HL-60 (cell line): Measurements from ENCODE around the gene ITPRID2.

Experiments
- DNase-seq, 2 experiments: peaks; one replicate each; pipeline ENCODE4 v3.0.0-alpha.2; 2010 to 2020; ENCODE audit warnings: low read depth in 1 of 2, low spot score in 1 of 2
- H3K27ac ChIP-seq: fragments of 250-450 bp; sonication (Bioruptor Pico); replicated peaks from 2 replicates; pipeline ENCODE4 v1.5.1; 2020; ENCODE audit warnings: mild to moderate bottlenecking, moderate library complexity
- H3K27me3 ChIP-seq: fragments of 250-450 bp; sonication (Bioruptor Pico); 2 replicates; pipeline ENCODE4 v1.5.1; 2021; ENCODE audit warnings: mild to moderate bottlenecking, moderate library complexity; ENCODE audit not compliant: insufficient read depth, poor library complexity, severe bottlenecking
- H3K4me3 ChIP-seq: replicated peaks from 2 replicates; pipeline ENCODE4 v1.5.1; 2011; ENCODE audit warnings: mild to moderate bottlenecking, control low read depth, low read length; ENCODE audit not compliant: insufficient read depth
- GABPA ChIP-seq: IDR thresholded peaks from 2 replicates; pipeline ENCODE4 v1.6.1; 2012; ENCODE audit warnings: low read depth
- POLR2AphosphoS5 ChIP-seq: IDR thresholded peaks from 2 replicates; pipeline ENCODE4 v1.6.1; 2012; ENCODE audit warnings: low read depth
- SPI1 ChIP-seq: IDR thresholded peaks from 2 replicates; pipeline ENCODE4 v1.6.1; 2012; ENCODE audit warnings: low read depth, mild to moderate bottlenecking, borderline replicate concordance
- TF ChIP-seq, protein P1 (sequence below): IDR thresholded peaks from 2 replicates; pipeline ENCODE4 v1.6.1; 2012; ENCODE audit warnings: low read depth; ENCODE audit not compliant: insufficient replicate concordance
- TF ChIP-seq, protein P2 (sequence below): IDR thresholded peaks from one replicate; pipeline ENCODE4 v1.5.1; 2011; ENCODE audit warnings: low read length, control low read depth, inconsistent platforms; ENCODE audit not compliant: insufficient read depth

ITPRID2 gene

DNA sequence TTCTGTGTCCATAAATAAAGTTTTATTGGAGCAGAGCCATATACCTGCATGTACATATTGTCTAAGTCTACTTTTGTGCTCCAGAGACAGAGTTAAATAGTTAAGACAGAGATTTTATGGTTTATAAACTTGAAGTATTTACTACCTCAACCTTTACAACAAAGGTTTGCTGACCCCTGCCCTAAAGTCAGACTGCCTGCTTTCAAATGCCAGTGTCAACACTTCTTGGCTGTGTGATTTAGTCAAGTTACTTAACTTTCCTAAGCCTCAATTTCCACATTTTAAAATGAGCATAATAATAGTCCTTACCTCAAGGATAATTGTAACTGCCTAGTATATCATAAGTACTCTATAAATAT is 44.4 kb upstream of the ITPRID2 start:
- no peak for TF ChIP-seq GABPA
- no peak overlapping the region for H3K4me3 ChIP-seq
- DNase-seq = no peak
- H3K27me3 ChIP-seq = no peaks in the 10 kb centered on the region
- peak overlapping the region; percentile 64; the same call in 1 of the 2 replicates for H3K27ac ChIP-seq

DNA sequence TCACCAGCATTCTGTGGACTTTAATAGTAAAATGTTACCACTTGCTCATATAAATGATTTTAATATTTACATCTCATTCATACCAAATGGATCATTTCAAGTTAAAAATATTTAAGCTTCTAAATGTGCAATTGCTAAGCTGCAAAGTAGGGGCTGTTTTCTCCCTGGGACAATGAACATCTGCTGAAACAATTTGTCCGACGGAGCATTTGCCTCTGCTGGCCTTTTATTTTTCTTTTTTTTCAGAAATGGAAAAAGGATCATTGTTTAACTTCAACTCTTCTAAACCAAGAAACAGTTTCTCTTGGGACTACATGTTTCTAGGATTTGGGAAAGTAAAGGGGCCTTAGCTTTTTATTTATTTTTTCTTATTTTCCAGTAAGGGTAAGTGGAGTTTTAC is 43.8 kb upstream of the ITPRID2 start:
- TF ChIP-seq SPI1 (no peak), POLR2AphosphoS5 (no peak), GABPA (no peak)
- TF ChIP-seq, protein P1, sequence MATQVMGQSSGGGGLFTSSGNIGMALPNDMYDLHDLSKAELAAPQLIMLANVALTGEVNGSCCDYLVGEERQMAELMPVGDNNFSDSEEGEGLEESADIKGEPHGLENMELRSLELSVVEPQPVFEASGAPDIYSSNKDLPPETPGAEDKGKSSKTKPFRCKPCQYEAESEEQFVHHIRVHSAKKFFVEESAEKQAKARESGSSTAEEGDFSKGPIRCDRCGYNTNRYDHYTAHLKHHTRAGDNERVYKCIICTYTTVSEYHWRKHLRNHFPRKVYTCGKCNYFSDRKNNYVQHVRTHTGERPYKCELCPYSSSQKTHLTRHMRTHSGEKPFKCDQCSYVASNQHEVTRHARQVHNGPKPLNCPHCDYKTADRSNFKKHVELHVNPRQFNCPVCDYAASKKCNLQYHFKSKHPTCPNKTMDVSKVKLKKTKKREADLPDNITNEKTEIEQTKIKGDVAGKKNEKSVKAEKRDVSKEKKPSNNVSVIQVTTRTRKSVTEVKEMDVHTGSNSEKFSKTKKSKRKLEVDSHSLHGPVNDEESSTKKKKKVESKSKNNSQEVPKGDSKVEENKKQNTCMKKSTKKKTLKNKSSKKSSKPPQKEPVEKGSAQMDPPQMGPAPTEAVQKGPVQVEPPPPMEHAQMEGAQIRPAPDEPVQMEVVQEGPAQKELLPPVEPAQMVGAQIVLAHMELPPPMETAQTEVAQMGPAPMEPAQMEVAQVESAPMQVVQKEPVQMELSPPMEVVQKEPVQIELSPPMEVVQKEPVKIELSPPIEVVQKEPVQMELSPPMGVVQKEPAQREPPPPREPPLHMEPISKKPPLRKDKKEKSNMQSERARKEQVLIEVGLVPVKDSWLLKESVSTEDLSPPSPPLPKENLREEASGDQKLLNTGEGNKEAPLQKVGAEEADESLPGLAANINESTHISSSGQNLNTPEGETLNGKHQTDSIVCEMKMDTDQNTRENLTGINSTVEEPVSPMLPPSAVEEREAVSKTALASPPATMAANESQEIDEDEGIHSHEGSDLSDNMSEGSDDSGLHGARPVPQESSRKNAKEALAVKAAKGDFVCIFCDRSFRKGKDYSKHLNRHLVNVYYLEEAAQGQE = no peak
- TF ChIP-seq, protein P2, sequence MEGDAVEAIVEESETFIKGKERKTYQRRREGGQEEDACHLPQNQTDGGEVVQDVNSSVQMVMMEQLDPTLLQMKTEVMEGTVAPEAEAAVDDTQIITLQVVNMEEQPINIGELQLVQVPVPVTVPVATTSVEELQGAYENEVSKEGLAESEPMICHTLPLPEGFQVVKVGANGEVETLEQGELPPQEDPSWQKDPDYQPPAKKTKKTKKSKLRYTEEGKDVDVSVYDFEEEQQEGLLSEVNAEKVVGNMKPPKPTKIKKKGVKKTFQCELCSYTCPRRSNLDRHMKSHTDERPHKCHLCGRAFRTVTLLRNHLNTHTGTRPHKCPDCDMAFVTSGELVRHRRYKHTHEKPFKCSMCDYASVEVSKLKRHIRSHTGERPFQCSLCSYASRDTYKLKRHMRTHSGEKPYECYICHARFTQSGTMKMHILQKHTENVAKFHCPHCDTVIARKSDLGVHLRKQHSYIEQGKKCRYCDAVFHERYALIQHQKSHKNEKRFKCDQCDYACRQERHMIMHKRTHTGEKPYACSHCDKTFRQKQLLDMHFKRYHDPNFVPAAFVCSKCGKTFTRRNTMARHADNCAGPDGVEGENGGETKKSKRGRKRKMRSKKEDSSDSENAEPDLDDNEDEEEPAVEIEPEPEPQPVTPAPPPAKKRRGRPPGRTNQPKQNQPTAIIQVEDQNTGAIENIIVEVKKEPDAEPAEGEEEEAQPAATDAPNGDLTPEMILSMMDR = no peak
- no peaks in the 10 kb centered on the region for H3K27me3 ChIP-seq
- DNase-seq = no peak
- no peak overlapping the region for H3K27ac ChIP-seq
- H3K4me3 ChIP-seq = no peak overlapping the region

DNA sequence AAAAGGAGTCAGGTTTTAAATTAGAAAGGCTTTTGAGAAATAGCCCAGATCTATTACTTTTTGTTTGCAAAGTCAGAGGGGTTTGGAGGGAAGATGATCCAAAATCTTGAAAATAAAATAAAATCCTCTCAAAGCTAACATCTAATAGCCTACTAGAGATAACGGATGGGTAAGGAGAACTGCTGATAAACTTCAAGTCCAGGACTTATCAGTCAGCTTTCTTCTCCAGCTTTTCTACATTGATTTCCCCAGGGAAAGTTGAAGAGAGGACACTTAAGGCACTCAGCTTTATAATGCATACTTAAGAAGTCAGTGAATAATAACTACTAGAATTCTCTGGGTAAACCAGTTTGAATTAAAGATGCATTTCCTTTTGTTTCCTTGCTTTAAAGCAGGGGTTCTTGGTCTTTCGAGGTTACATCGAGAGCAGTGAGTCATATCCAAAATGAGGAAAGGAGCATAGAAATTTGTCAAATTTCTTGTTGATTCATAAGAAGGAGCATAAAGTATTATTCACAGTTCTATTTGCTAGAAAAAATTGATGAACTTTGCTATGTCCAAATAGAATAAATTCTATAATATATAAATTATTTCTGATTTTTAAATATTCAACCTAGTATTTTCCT is 43.2 kb upstream of the ITPRID2 start:
- TF ChIP-seq, protein P2 = no peak
- TF ChIP-seq GABPA (no peak), POLR2AphosphoS5 (no peak), SPI1 (no peak)
- TF ChIP-seq, protein P1 = no peak

DNA sequence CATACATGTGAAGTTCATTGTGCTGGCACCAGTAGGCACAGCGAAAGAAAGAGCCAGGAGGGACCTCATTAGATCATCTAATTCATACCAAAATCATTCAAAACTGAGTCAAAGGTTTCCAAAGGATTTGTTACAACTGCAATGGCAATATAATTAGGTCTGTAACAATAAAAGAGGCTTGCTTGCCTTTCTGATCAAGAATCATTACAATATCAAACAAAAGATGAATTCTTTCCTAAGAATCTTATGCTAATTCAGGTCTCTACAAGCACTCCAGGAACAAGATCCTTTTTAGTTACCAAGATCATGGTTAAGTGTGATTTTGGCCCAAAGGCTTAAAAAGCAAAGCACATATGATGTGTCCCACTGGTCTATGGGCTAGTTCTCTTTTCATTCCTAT is 41.9 kb upstream of the ITPRID2 start:
- no peak overlapping the region for H3K27ac ChIP-seq
- H3K4me3 ChIP-seq = no peak overlapping the region
- DNase-seq = no peak
- no peaks in the 10 kb centered on the region for H3K27me3 ChIP-seq
- no peak for TF ChIP-seq GABPA
- TF ChIP-seq POLR2AphosphoS5 = no peak

More for the DNA sequence above, 43.2 kb upstream of the ITPRID2 start:
- no peak overlapping the region for H3K4me3 ChIP-seq
- H3K27me3 ChIP-seq = no peaks in the 10 kb centered on the region
- no peak for DNase-seq
- H3K27ac ChIP-seq = no peak overlapping the region

DNA sequence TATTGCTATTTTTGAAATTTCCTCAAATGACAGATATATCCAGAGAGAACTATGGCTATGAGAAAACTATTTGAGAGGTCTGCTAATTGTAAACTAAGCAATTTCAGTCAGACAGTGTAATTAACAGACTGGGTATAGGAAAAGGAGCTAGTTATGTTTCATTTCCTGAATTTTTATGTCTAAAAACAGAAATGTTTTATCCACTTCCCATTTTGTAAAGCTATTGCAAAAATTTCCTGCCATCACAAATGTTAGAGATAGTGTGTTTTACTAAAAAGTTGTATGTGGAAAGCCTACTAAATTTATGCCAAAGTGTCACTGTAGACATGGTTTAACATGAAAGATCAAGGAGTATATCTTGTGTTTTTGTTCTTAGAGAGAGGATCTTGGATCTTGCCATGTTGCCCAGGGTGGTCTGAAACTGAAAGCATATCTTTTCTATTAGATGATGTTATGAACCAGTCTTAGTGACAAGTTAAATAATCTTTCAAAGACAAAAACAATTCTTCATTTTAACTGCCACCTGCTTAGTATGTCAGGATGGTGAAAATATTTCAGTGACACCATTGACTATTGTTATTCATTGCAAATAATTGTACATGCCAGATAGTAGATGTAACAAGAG is 40.5 kb upstream of the ITPRID2 start:
- no peaks in the 10 kb centered on the region for H3K27me3 ChIP-seq
- TF ChIP-seq SPI1 = peak; percentile 93
- TF ChIP-seq, protein P2 = no peak
- no peak for DNase-seq
- H3K4me3 ChIP-seq = no peak overlapping the region
- peak overlapping the region; percentile 3 for H3K27ac ChIP-seq
